ENCODE data around the gene SYMPK. TPM values are rescaled to one million over a fixed set of nuclear protein-coding genes. Genes with fewer than 3 reads are reported as not detected.

Gene SYMPK
- total RNA-seq, 1 experiment from 2014 or later = 85.5 TPM

GRCh38 chr19:45782820-45783785 lies 79.8 kb downstream of the SYMPK start:
- no peak overlapping the region for H3K4me3 ChIP-seq (ENCODE audit: low read depth, low read length, poor library complexity, severe bottlenecking)
- TF ChIP-seq EZH2 (IDR thresholded peaks at IDR 0.05; ENCODE audit: borderline replicate concordance, low read depth, low read length, poor library complexity, severe bottlenecking) = no peak
- TF ChIP-seq, protein P1, sequence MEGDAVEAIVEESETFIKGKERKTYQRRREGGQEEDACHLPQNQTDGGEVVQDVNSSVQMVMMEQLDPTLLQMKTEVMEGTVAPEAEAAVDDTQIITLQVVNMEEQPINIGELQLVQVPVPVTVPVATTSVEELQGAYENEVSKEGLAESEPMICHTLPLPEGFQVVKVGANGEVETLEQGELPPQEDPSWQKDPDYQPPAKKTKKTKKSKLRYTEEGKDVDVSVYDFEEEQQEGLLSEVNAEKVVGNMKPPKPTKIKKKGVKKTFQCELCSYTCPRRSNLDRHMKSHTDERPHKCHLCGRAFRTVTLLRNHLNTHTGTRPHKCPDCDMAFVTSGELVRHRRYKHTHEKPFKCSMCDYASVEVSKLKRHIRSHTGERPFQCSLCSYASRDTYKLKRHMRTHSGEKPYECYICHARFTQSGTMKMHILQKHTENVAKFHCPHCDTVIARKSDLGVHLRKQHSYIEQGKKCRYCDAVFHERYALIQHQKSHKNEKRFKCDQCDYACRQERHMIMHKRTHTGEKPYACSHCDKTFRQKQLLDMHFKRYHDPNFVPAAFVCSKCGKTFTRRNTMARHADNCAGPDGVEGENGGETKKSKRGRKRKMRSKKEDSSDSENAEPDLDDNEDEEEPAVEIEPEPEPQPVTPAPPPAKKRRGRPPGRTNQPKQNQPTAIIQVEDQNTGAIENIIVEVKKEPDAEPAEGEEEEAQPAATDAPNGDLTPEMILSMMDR (conservative IDR thresholded peaks at IDR 0.05; ENCODE audit: low read depth, low read length) = no peak

DNA sequence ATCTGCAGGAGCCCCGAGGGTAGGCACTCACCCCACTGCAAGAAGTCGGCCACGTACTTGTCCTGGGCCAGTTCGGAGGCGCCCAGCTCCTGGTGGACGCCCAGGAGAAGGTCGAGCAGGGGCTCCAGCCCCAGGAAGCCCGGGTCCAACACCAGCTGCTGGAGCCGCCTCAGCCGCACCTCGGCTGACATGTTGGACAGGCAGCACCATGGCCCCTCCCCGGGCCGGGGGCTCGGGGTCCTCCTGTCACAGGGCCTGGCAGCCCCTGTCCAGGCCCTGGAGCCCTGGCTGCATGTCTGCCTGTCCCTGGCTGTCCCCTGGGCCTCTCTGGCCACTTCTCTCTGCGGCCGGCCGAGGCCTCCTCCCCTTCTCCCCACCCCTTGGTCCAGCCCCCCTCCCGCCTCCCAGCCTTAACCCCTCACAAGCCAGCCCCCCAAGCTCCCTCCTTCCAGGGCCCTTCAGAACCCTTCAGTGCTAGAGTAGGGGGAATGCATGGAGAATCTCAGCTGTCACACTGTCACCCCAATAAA lies 80.7 kb downstream of the SYMPK start, which contains the start of gene DMPK:
TSS of gene DMPK (minus strand) at position 329 of the 530 bp plus-strand sequence. CDS start at position 191, 138 bp downstream.
- DNase-seq (ENCODE audit: low spot score) = no peak
- Histone ChIP-seq H3K4me3 (ENCODE audit: low read depth, low read length, poor library complexity, severe bottlenecking) (no peak within 1 kb of the TSS), H3K9me3 (ENCODE audit: low read depth, low read length, poor library complexity, severe bottlenecking) (no peaks in the 10 kb centered on the region), H3K27ac (ENCODE audit: low read depth, low read length, poor library complexity, severe bottlenecking) (peak within 1 kb of the TSS; percentile 16), H3K4me1 (ENCODE audit: insufficient read depth, low read length, poor library complexity, severe bottlenecking) (no peaks in the 10 kb centered on the region), H3K36me3 (ENCODE audit: insufficient read depth, low read length, poor library complexity, severe bottlenecking) (peaks cover 38% of the 10 kb centered on the region), H3K27me3 (replicated peaks; ENCODE audit: insufficient read depth, low read depth, low read length, poor library complexity) (no peaks in the 10 kb centered on the region)
- ChIA-PET CTCF (interaction anchor here (0.7 kb wide), 1 partner anchor 12 kb away, joined by 5 read pairs; no protein-coding TSS in a partner anchor), POLR2A (ENCODE audit: low non-redundant PET) (interaction anchor here (0.5 to 0.7 kb wide), 2 partner anchors 13 to 180 kb away, joined by 3 to 21 read pairs; partner anchors contain the start of gene SIX5)
- TF ChIP-seq EZH2 (IDR thresholded peaks at IDR 0.05; ENCODE audit: borderline replicate concordance, low read depth, low read length, poor library complexity, severe bottlenecking) = no peak
- TF ChIP-seq, protein P1 (conservative IDR thresholded peaks at IDR 0.05; ENCODE audit: low read depth, low read length) = no peak
- BruUV-seq (replicated peaks) = no TSS peak
- intact Hi-C loops (cut with micrococcal nuclease; ENCODE audit: unreplicated experiment) = no loop called here

More at GRCh38 chr19:45782820-45783785, 79.8 kb downstream of the SYMPK start:
- BruUV-seq (replicated peaks) = no TSS peak
- Histone ChIP-seq H3K9me3 (ENCODE audit: low read depth, low read length, poor library complexity, severe bottlenecking) (no peaks in the 10 kb centered on the region), H3K27me3 (replicated peaks; ENCODE audit: insufficient read depth, low read depth, low read length, poor library complexity) (no peaks in the 10 kb centered on the region), H3K4me1 (ENCODE audit: insufficient read depth, low read length, poor library complexity, severe bottlenecking) (no peaks in the 10 kb centered on the region), H3K27ac (ENCODE audit: low read depth, low read length, poor library complexity, severe bottlenecking) (peak overlapping the region; percentile 16), H3K36me3 (ENCODE audit: insufficient read depth, low read length, poor library complexity, severe bottlenecking) (peaks cover 34% of the 10 kb centered on the region)
- ChIA-PET POLR2A (ENCODE audit: low non-redundant PET) (interaction anchor here (0.7 kb wide), 1 partner anchor 14 kb away, joined by 21 read pairs; the partner anchor contains the start of gene SIX5), CTCF (interaction anchor here (0.7 kb wide), 1 partner anchor 13 kb away, joined by 5 read pairs; no protein-coding TSS in a partner anchor)
- no peak for DNase-seq (ENCODE audit: low spot score)
- intact Hi-C loops (cut with micrococcal nuclease; ENCODE audit: unreplicated experiment) = no loop called here

GRCh38 chr19:45781214-45782161 lies 81.5 kb downstream of the SYMPK start:
- ChIA-PET CTCF (no interaction called here), POLR2A (ENCODE audit: low non-redundant PET) (interaction anchor here (0.5 kb wide), 1 partner anchor 180 kb away, joined by 3 read pairs; no protein-coding TSS in a partner anchor)
- Histone ChIP-seq H3K4me3 (ENCODE audit: low read depth, low read length, poor library complexity, severe bottlenecking) (no peak overlapping the region), H3K27me3 (replicated peaks; ENCODE audit: insufficient read depth, low read depth, low read length, poor library complexity) (no peaks in the 10 kb centered on the region), H3K4me1 (ENCODE audit: insufficient read depth, low read length, poor library complexity, severe bottlenecking) (no peaks in the 10 kb centered on the region), H3K27ac (ENCODE audit: low read depth, low read length, poor library complexity, severe bottlenecking) (no peak overlapping the region), H3K36me3 (ENCODE audit: insufficient read depth, low read length, poor library complexity, severe bottlenecking) (peaks cover 38% of the 10 kb centered on the region), H3K9me3 (ENCODE audit: low read depth, low read length, poor library complexity, severe bottlenecking) (no peaks in the 10 kb centered on the region)
- intact Hi-C loops (cut with micrococcal nuclease; ENCODE audit: unreplicated experiment) = no loop called here
- TF ChIP-seq, protein P1 (conservative IDR thresholded peaks at IDR 0.05; ENCODE audit: low read depth, low read length) = no peak
- no peak for TF ChIP-seq EZH2 (IDR thresholded peaks at IDR 0.05; ENCODE audit: borderline replicate concordance, low read depth, low read length, poor library complexity, severe bottlenecking)
- no TSS peak for BruUV-seq (replicated peaks)
- DNase-seq (ENCODE audit: low spot score) = no peak

Measured in A673 (cell line).